Stimulated activated CD8-positive, alpha-beta memory T cell treated with anti-CD3 and anti-CD28 coated beads, Interleukin-15, amount 100 ng/mL, for 24 hours (primary cell): ENCODE results near the gene SOX9.
"Not testable (repeated sequence)": the region's sequence is repeated elsewhere in the genome, so short reads cannot be mapped to it uniquely, and the experiment has no call there.

ENCODE experiments used
- DNase-seq: peaks from one replicate; pipeline ENCODE4 v3.0.0-alpha.2; 2020; ENCODE audit warnings: low read depth

The SOX9 gene

GRCh38 chr17:72126575-72127486, 6.0 kb downstream of the SOX9 start:
- DNase-seq = no peak

GRCh38 chr17:72128039-72128438, 7.2 kb downstream of the SOX9 start:
- DNase-seq = no peak

GRCh38 chr17:72134608-72135394, 14.0 kb downstream of the SOX9 start:
- no peak for DNase-seq

- no peak for DNase-seq
Observed at GRCh38 chr17:72135546-72136325, 14.9 kb downstream of the SOX9 start.

GRCh38 chr17:72136692-72137091, 15.9 kb downstream of the SOX9 start:
- DNase-seq = no peak

GRCh38 chr17:72137161-72137560, 16.3 kb downstream of the SOX9 start:
- DNase-seq = no peak

- no peak for DNase-seq
Observed at GRCh38 chr17:72139212-72139611, 18.4 kb downstream of the SOX9 start.

- DNase-seq = no peak
Observed at GRCh38 chr17:72141336-72141735, 20.5 kb downstream of the SOX9 start.

- not testable (repeated sequence) for DNase-seq
Observed at GRCh38 chr17:72142097-72142496, 21.3 kb downstream of the SOX9 start.

GRCh38 chr17:72142614-72143013, 21.8 kb downstream of the SOX9 start:
- DNase-seq = no peak

GRCh38 chr17:72143245-72143644, 22.4 kb downstream of the SOX9 start:
- no peak for DNase-seq

- DNase-seq = no peak
Observed at GRCh38 chr17:72144101-72144500, 23.3 kb downstream of the SOX9 start.

GRCh38 chr17:72145562-72145961, 24.7 kb downstream of the SOX9 start:
- no peak for DNase-seq

- DNase-seq = no peak
Observed at GRCh38 chr17:72145962-72146361, 25.1 kb downstream of the SOX9 start.

- no peak for DNase-seq
Observed at GRCh38 chr17:72146371-72146770, 25.6 kb downstream of the SOX9 start.

- no peak for DNase-seq
Observed at GRCh38 chr17:72150632-72151460, 30.0 kb downstream of the SOX9 start.

GRCh38 chr17:72151565-72152386, 31.0 kb downstream of the SOX9 start:
- no peak for DNase-seq

- no peak for DNase-seq
Observed at GRCh38 chr17:72152387-72152929, 31.6 kb downstream of the SOX9 start.

- DNase-seq = no peak
Observed at GRCh38 chr17:72158895-72159885, 38.4 kb downstream of the SOX9 start.
